ENCODE measurements around the gene CDIP1. TPM values are rescaled to one million over a fixed set of nuclear protein-coding genes. Genes with fewer than 3 reads are reported as not detected.
A peak's percentile ranks its signal among the peaks of the same experiment; 100 is the strongest.

Gene CDIP1
- total RNA-seq, 2 experiments from 2014 or later = 13.5 to 34.2 TPM

DNA sequence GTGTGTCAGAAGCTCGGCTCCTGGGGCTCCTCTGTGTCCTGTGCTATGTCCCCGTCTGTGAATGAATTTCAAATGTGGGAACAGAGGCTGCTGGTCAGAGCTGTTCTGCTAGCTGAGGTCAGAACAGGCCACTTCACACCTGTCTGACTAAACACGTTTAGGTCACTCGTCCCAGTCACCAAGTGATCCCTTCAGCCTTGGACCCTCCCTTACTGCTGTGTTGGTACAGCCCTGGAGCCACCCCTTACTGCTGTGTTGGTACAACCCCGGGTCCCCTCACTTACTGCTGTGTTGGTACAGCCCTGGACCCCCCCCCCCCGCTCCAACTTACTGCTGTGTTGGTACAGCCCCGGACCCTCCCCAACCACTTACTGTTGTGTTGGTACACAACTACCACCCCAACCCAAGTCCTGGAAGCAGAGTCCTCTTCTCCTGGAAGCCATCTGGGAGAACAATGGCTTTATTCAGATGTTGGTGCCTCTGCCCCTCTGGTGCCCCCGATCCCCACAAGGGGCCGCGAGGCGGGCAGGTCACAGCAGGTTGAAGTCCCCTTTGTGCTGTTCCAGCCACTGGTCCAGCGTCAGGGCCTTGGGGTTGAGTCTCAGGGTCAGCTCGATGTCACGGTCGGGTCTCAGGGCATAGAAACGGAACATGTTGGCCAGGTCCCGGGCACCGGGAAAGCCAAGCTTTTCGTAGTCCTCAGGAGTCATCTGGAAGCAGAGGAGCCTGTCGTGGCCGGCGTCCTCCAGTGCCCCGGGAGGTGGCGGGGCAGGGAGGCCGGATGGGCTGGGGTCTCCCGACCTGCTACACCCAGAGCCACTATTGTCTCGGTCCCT is 77.1 kb downstream of the CDIP1 start:
- Histone ChIP-seq H3K4me2 (ENCODE audit: low read length) (no peak overlapping the region), H3K4me1 (ENCODE audit: insufficient read depth, low read length, poor library complexity, severe bottlenecking) (no peaks in the 10 kb centered on the region), H2AFZ (ENCODE audit: low read length) (no peak overlapping the region), H3K9me2 (ENCODE audit: insufficient read depth, low read length) (no peaks in the 10 kb centered on the region), H3K27ac (ENCODE audit: low read depth, low read length, poor library complexity, severe bottlenecking) (no peak overlapping the region), H3K4me3 (ENCODE audit: low read depth, low read length, poor library complexity, severe bottlenecking) (no peak overlapping the region), H3K36me3 (ENCODE audit: insufficient read depth, low read length) (peaks cover 87% of the 10 kb centered on the region), H4K20me1 (ENCODE audit: insufficient read depth, low read length) (no peaks in the 10 kb centered on the region), H3K79me2 (ENCODE audit: insufficient read depth, low read depth, low read length) (no peaks in the 10 kb centered on the region), H3K9me3 (ENCODE audit: low read length) (no peaks in the 10 kb centered on the region)
- intact Hi-C loops (cut with micrococcal nuclease; ENCODE audit: unreplicated experiment) = no loop called here
- ChIA-PET POLR2A (interaction anchor here (0.7 kb wide), 1 partner anchor 304 kb away, joined by 4 read pairs; no protein-coding TSS in a partner anchor), CTCF (ENCODE audit: unreplicated experiment) (no interaction called here)
- no peak for TF ChIP-seq EZH2phosphoT487 (IDR thresholded peaks at IDR 0.05; ENCODE audit: borderline replicate concordance, low read depth, low read length)
- peak; percentile 58 for DNase-seq (ENCODE audit: low spot score)
- BruUV-seq (replicated peaks) = no TSS peak

DNA sequence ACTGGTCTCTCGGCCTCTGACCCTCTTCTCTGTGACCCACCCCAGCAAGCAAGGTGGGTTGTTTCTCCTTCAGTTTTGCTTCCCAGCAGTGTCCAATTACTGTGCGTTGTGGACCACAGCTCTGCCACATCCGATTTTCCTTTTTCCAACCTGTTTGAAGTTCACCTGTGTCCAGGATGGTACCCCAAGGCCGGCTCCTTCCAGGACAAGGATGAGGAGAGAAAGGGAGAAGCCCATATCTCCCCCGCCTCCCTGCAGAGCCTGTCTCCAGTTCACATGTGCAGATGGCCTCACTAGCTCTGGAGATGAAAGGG is 77.7 kb downstream of the CDIP1 start:
- POLR2A ChIA-PET = interaction anchor here (0.7 kb wide), 2 partner anchors 85 to 305 kb away, joined by 3 to 4 read pairs; no protein-coding TSS in a partner anchor
- H3K36me3 ChIP-seq (ENCODE audit: insufficient read depth, low read length) = peaks cover 87% of the 10 kb centered on the region
- intact Hi-C loops (cut with micrococcal nuclease; ENCODE audit: unreplicated experiment) = no loop called here

More for the DNA sequence above, 77.7 kb downstream of the CDIP1 start:
- Histone ChIP-seq H3K4me2 (ENCODE audit: low read length) (no peak overlapping the region), H3K4me1 (ENCODE audit: insufficient read depth, low read length, poor library complexity, severe bottlenecking) (no peaks in the 10 kb centered on the region), H3K4me3 (ENCODE audit: low read depth, low read length, poor library complexity, severe bottlenecking) (no peak overlapping the region), H3K27ac (ENCODE audit: low read depth, low read length, poor library complexity, severe bottlenecking) (no peak overlapping the region), H4K20me1 (ENCODE audit: insufficient read depth, low read length) (no peaks in the 10 kb centered on the region), H3K79me2 (ENCODE audit: insufficient read depth, low read depth, low read length) (no peaks in the 10 kb centered on the region), H3K9me2 (ENCODE audit: insufficient read depth, low read length) (no peaks in the 10 kb centered on the region), H2AFZ (ENCODE audit: low read length) (no peak overlapping the region), H3K9me3 (ENCODE audit: low read length) (no peaks in the 10 kb centered on the region)
- no peak for TF ChIP-seq EZH2phosphoT487 (IDR thresholded peaks at IDR 0.05; ENCODE audit: borderline replicate concordance, low read depth, low read length)
- TF ChIP-seq, protein P1, sequence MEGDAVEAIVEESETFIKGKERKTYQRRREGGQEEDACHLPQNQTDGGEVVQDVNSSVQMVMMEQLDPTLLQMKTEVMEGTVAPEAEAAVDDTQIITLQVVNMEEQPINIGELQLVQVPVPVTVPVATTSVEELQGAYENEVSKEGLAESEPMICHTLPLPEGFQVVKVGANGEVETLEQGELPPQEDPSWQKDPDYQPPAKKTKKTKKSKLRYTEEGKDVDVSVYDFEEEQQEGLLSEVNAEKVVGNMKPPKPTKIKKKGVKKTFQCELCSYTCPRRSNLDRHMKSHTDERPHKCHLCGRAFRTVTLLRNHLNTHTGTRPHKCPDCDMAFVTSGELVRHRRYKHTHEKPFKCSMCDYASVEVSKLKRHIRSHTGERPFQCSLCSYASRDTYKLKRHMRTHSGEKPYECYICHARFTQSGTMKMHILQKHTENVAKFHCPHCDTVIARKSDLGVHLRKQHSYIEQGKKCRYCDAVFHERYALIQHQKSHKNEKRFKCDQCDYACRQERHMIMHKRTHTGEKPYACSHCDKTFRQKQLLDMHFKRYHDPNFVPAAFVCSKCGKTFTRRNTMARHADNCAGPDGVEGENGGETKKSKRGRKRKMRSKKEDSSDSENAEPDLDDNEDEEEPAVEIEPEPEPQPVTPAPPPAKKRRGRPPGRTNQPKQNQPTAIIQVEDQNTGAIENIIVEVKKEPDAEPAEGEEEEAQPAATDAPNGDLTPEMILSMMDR (conservative IDR thresholded peaks at IDR 0.05; ENCODE audit: low read length) = no peak
- CTCF ChIA-PET (ENCODE audit: unreplicated experiment) = no interaction called here
- BruUV-seq (replicated peaks) = no TSS peak
- DNase-seq (ENCODE audit: low spot score) = no peak

Other genes with a start within 250 kb of the CDIP1 start
- gene GLIS2, start 222.7 kb downstream of the CDIP1 start, total RNA-seq (2014; rRNA removed; shearing (Covaris generic)) = not detected in 2 replicates
- 0.08 TPM in 1 of 2 replicates, not detected in the other for gene GLIS2, start 222.7 kb downstream of the CDIP1 start, total RNA-seq (2022)
- 80.6 and 92.1 TPM in 2 replicates for gene PAM16, start 187.5 kb downstream of the CDIP1 start, total RNA-seq (2014; rRNA removed; shearing (Covaris generic))
- 77.4 and 82.4 TPM in 2 replicates for gene PAM16, start 187.5 kb downstream of the CDIP1 start, total RNA-seq (2022)
- not detected in 2 replicates for gene VASN, start 166.9 kb downstream of the CDIP1 start, total RNA-seq (2014; rRNA removed; shearing (Covaris generic))
- gene VASN, start 166.9 kb downstream of the CDIP1 start, total RNA-seq (2022) = not detected in 2 replicates
- 64.0 and 77.2 TPM in 2 replicates for gene CORO7, start 122.2 kb downstream of the CDIP1 start, total RNA-seq (2014; rRNA removed; shearing (Covaris generic))
- gene CORO7, start 122.2 kb downstream of the CDIP1 start, total RNA-seq (2022) = 112 and 115 TPM in 2 replicates
- gene DNAJA3, start 112.9 kb downstream of the CDIP1 start, total RNA-seq (2014; rRNA removed; shearing (Covaris generic)) = 89.8 and 94.5 TPM in 2 replicates
- gene DNAJA3, start 112.9 kb downstream of the CDIP1 start, total RNA-seq (2022) = 89.7 and 94.3 TPM in 2 replicates
- 92.8 and 113 TPM in 2 replicates for gene NMRAL1, start 64.1 kb downstream of the CDIP1 start, total RNA-seq (2014; rRNA removed; shearing (Covaris generic))
- 114 and 139 TPM in 2 replicates for gene NMRAL1, start 64.1 kb downstream of the CDIP1 start, total RNA-seq (2022)
- gene HMOX2, start 62.4 kb downstream of the CDIP1 start, total RNA-seq (2014; rRNA removed; shearing (Covaris generic)) = 46.0 and 55.2 TPM in 2 replicates
- 37.0 and 39.5 TPM in 2 replicates for gene HMOX2, start 62.4 kb downstream of the CDIP1 start, total RNA-seq (2022)
- gene C16orf96, start 17.6 kb upstream of the CDIP1 start, total RNA-seq (2014; rRNA removed; shearing (Covaris generic)) = 0.08 and 0.13 TPM in 2 replicates
- gene C16orf96, start 17.6 kb upstream of the CDIP1 start, total RNA-seq (2022) = 0.27 and 0.37 TPM in 2 replicates
- gene UBALD1, start 76.1 kb upstream of the CDIP1 start, total RNA-seq (2014; rRNA removed; shearing (Covaris generic)) = 11.1 and 12.6 TPM in 2 replicates
- gene UBALD1, start 76.1 kb upstream of the CDIP1 start, total RNA-seq (2022) = 34.1 and 34.9 TPM in 2 replicates
- gene MGRN1, start 86.1 kb upstream of the CDIP1 start, total RNA-seq (2014; rRNA removed; shearing (Covaris generic)) = 14.1 and 14.3 TPM in 2 replicates
- gene MGRN1, start 86.1 kb upstream of the CDIP1 start, total RNA-seq (2022) = 43.1 and 45.4 TPM in 2 replicates
- gene NUDT16L1, start 154.8 kb upstream of the CDIP1 start, total RNA-seq (2014; rRNA removed; shearing (Covaris generic)) = 14.9 and 17.8 TPM in 2 replicates
- gene NUDT16L1, start 154.8 kb upstream of the CDIP1 start, total RNA-seq (2022) = 15.9 and 18.9 TPM in 2 replicates
- gene ANKS3, start 195.5 kb upstream of the CDIP1 start, total RNA-seq (2014; rRNA removed; shearing (Covaris generic)) = 17.6 and 19.5 TPM in 2 replicates
- 21.7 and 25.4 TPM in 2 replicates for gene ANKS3, start 195.5 kb upstream of the CDIP1 start, total RNA-seq (2022)
- gene DNAAF8, start 195.8 kb upstream of the CDIP1 start, total RNA-seq (2014; rRNA removed; shearing (Covaris generic)) = 0.36 and 0.38 TPM in 2 replicates
- gene DNAAF8, start 195.8 kb upstream of the CDIP1 start, total RNA-seq (2022) = 1.1 TPM in 1 of 2 replicates, not detected in the other
- gene ZNF500, start 228.4 kb upstream of the CDIP1 start, total RNA-seq (2014; rRNA removed; shearing (Covaris generic)) = 12.9 and 16.1 TPM in 2 replicates
- 23.9 and 28.8 TPM in 2 replicates for gene ZNF500, start 228.4 kb upstream of the CDIP1 start, total RNA-seq (2022)
- not detected in 2 replicates for gene SEPTIN12, start 249.6 kb upstream of the CDIP1 start, total RNA-seq (2014; rRNA removed; shearing (Covaris generic))
- gene SEPTIN12, start 249.6 kb upstream of the CDIP1 start, total RNA-seq (2022) = not detected in 2 replicates

Data from OCI-LY7 (cell line).